Lung microvascular endothelial cell (primary cell): ENCODE data around the gene ADD1. TPM values are rescaled to one million over a fixed set of nuclear protein-coding genes. Genes with fewer than 3 reads are reported as not detected.
"Not testable (repeated sequence)": the region's sequence is repeated elsewhere in the genome, so short reads cannot be mapped to it uniquely, and the experiment has no call there.

ENCODE experiments used
- DNase-seq, 2 donors: peaks; one replicate each; pipeline versions ENCODE4 v3.0.0 to v3.0.0-alpha.2; 2010; ENCODE audit warnings: low read depth in 2 of 2
- total RNA-seq: library from RNA; depleted of rRNA; stranded (reverse); fragments of >200 nt; gene quantifications from 2 replicates; pipeline ENCODE4 v1.2.1, GENCODE V29; 2014

The ADD1 gene
- total RNA-seq, 1 donor from 2014 or later, result 156 TPM

- peak; percentile 26 to 36 for DNase-seq
Measured at GRCh38 chr4:2933566-2934076, 90.0 kb downstream of the ADD1 start.

DNA sequence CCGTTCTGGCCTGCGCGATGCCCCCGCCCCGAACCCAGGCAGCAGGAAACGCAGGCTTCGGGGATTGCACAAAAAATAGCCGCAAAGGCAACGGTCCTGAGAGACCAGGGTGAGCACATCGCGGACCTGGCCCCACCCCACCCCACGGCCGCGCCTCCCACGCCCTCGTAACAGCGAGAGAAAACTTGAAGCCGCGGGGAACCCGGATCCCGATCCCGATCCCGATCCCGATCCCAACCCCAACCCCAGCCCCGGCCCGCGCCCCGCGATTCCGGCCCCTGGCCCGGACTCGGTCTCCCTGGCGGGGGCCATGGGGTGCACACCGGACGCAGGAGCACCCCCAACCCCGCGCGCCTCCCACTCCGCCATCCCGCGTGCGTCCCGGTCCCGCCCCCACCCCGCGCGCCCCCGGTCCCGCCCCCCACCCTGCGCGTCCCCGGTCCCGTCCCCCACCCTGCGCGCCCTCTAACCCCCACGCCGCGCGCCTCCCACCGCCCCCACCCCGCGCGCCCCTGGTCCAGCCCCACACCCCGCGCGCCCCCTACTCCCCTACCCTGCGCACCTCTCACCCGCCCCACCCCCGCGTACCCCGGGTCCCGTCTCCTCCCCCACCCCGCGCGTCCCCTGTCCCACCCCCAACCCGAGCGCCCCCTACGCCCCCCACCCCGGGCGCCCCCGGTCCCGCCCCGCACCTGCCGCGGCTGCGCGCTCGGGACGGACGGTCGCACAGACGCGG is 90.6 kb downstream of the ADD1 start:
- DNase-seq, result peak in 1 of 2 donors; percentile 36

DNA sequence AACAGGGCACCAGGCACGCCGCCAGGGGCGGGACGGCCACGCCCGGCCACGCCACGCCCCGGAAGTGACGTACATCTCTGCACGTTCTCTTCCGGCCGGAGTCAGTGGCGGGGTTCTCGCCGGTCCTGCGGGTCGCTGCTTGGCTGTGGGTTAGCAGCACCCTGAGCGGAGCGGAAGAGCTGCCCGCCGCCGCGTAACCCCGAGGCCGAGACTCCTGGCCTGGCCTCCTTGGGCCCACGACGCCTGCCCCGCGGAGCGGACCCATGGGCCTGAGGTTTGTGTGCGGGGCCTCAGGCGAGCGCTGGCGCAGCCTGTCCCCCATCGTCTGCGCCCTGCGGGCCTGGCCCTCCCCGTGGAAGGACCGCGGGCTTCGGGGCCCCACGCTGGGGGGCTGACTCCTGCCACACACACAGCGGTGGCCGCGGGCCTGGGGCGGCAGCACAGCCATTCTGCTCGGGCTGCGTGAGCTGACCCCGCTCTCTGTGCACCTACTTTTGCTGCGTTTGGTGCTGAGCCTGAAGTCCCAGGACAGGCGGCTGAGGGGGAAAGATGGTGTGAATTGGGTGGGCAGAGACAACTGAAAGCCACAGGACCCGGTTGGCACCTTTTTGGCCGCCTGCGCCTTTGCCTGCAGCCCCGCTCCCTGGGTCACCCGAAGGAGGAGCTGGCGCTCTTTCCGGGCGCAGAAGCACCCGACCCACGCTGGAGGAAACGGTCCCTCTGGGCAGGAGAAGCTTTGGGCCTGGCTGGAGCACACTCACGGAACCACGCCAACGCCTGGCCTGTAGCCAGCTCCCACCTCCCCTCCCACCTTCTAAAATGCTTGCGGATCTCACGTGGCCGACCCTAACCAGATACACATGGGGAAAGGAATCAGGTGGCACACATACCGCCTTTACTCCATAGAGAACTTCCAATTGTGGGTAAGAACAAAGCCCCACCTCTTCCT is 91.4 kb downstream of the ADD1 start:
- peak; percentile 88 to 94 for DNase-seq

GRCh38 chr4:2935762-2936743 is 92.4 kb downstream of the ADD1 start:
- DNase-seq, result no peak

GRCh38 chr4:2936773-2937145 is 93.1 kb downstream of the ADD1 start:
- DNase-seq, result peak in 1 of 2 donors; percentile 48

DNA sequence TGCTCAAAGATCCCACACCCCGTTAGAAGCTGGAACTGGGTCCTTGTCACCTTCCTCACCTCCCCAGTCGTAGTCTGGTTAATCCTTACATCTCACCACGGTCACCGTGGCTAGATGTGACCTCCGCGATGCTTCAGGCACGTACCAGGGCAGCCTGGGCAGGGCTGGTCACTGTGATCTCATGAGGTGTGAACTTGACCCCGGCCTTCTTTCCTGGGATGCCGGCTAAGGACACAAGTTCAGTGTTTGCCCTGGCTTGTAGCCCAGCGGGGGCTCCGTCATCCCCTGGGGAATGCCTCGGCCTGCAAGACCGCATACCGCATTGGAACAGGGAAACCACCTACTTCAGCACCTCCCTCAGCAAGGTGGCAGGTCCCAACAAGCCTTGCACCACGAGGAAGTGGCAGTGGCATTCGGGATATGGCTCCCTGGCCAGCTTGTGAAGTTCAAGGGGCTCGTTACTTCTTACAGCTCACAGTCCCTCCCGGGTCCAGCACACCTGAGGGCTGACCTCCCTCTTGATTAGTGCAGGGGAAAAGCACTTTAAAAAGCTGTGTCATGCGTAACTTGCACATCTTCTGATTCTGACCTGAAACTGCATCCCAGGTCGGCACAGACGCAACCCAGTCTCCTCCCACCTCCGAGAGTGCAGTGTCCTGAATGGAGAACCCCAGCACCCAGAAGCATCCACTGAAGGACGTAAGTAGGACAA is 93.7 kb downstream of the ADD1 start:
- DNase-seq, result no peak

- no peak for DNase-seq
Measured at GRCh38 chr4:2937986-2938385, 94.3 kb downstream of the ADD1 start.

- not testable (repeated sequence) for DNase-seq
Measured at GRCh38 chr4:2938411-2938810, 94.8 kb downstream of the ADD1 start.

- DNase-seq, result no peak
Measured at GRCh38 chr4:2938906-2939305, 95.3 kb downstream of the ADD1 start.

DNA sequence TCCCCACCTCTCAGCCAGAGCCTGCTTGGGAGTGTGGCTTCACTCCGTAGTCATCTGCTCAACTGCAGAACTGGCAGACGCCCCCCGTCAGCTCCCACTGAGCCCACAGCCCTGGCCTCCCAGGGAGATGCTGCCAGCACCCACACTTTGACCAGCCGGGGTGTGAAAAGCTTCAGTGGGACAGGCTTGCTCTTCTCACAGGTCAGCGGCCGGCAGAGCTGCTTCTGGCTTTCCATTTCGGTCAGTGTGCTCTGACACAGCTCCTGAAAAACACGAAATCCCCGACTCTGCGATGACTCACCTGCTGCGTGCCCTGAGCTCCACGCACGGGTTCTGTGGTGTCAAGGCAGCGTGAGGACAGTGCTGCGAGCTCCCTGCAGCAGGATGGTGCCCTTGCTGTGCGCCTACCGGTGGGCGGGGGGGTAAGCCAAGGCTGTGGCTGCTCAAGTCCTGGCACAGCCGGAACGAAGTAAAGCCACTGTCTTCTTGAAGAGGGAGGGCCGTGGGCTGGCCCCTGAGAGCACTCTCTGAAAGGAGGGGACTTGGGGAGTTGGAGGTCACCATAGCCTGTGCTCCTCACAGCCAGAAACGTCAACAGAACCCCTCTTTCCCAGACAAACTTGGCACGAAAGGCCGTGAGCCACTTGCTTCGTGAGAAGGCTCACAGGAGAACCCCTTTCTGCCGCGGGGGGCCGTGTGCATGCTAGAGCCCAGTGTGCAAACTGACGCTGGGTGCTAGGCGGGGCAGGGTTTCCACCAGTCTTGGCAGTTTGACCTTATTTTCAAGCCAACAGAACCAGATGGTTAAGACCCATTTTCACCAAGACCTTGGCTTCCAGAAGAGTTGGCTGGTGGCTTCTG is 96.0 kb downstream of the ADD1 start:
- no peak for DNase-seq

GRCh38 chr4:2940267-2941137 is 96.9 kb downstream of the ADD1 start:
- no peak for DNase-seq

- DNase-seq, result no peak
Measured at GRCh38 chr4:2941138-2942036, 97.7 kb downstream of the ADD1 start.

GRCh38 chr4:2942037-2942531 is 98.4 kb downstream of the ADD1 start:
- DNase-seq, result no peak

DNA sequence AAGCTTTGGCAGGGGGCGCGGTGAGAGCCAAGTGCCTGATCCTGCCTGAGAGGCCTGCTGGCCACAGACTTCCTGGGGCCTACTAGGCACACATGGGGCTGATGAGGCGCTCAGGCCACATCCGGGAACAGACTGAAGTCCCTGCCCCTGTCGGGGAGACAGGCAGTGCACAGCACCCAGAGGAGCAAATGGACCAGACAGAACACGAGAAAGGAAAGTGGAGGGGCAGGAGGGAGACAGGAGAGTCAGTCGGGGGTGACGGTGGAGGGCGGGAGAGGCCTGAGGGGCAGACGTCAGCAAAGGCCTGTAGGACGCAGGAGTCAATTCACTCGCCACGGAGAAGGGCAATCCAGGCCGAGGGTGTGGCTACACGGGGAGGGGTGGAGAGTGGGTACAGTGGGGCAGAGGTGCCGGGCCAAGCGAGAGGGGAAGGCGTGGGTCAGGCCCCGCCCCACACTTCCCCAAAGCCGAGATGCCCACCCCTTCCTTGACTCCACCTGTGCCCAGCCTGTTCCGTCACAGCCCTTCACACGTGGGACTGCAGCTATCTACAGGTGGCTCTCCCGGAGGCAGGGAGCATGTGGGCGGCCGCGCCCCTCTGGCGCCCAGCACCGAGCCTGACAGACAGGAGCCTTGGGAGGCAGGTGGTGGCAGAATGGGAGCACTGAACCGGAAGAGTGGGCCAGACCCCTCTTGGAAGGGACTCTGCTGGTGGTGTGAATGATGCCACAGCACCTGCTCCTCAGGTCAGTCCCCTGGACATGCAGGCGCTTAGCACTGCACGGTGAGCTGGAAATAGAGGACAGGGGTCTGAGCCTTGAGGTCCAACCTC is 99.1 kb downstream of the ADD1 start:
- DNase-seq, result no peak

DNA sequence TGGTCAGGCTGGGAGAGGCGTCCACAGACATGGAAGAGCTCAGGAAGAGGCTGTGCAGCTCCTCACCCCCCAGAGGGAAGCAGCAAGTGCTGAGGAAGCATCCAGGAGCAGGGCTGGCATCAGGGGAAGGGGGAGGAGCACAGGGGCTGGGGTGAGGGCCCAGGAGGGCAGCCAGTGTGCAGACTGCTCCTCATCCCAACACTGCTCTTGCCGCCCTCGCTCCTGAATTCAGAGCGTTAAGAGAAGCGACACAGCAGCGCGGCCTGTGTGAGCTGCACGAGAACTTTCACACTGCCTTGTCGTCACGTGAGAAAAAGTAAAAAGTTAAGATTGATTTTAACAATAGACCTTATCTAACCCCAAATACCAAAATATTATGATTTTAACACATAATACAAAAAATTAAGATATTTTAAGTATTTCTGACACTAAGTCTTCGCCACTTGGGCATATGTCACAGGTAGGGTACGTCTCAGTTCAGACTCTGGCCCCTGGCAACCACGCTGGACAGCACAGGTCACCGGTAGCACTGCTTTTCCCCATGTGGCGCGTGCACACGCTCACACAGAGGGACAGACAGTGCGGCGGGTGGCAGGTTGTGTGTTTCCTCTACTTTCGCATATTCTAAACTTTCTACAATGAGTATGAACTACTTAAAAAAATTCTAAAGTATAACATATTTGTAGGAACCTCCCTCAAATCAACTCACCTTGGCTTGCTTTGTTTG is 99.9 kb downstream of the ADD1 start:
- no peak for DNase-seq

DNA sequence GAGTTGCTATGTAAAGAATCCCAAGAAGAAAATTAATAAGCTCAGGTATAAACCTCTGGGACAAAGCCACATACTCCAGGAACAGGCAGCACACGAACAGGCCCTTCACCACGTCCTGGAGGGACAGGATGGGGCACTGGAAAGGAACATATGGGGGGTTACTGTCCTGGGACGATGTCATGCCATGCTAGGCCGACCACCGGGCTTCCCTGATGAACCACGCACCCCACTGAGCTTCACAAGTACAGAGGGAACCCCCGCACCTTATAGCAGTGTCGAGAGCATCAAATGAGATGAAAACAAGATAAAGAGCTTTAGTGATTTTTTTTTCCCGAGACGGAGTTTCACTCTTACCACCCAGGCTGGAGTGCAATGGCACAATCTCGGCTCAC is 100.4 kb downstream of the ADD1 start:
- no peak for DNase-seq
